COLO829 (cell line): ENCODE results near the gene RABL2A.
"Not testable (repeated sequence)": the region's sequence is repeated elsewhere in the genome, so short reads cannot be mapped to it uniquely, and the experiment has no call there.

Experiments used
- DNase-seq: peaks from one replicate; pipeline ENCODE4 v3.0.0; 2012; ENCODE audit warnings: low spot score

Gene RABL2A

DNA sequence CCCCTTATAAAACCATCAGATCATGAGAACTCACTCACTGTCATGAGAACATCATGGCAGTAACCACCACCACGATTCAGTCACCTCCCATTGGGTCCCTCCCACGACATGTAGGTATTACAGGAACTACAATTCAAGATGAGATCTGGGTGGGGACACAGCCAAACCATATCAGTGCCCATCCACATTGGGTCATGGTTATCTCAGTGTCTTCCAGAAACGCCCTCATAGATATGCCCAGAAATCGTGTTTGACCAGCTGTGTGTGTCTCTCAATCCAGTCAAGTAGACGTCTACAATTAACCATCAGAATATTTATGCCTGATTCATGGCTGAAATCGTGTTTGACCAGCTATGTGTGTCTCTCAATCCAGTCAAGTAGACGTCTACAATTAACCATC lies 17.2 kb upstream of the RABL2A start:
- not testable (repeated sequence) for DNase-seq

DNA sequence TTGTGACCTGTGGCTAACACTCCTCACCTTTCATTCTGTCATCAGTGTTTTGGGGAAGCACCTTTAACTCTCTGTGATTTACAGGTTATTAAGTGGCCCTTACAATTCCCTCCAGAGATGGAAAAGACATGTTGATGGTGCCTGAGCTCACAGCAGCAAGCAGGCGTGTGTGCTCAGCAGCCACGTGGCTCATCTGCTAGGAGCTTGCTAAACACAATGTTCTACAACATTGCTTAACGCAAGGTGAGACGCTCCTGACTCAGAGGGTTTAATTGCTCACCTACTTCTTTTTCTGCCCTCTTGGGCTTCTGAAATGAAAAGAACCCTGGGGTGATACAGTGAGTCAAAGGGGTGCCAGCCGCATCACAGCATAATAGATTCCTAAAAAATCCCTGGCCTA lies 6.1 kb upstream of the RABL2A start:
- not testable (repeated sequence) for DNase-seq

DNA sequence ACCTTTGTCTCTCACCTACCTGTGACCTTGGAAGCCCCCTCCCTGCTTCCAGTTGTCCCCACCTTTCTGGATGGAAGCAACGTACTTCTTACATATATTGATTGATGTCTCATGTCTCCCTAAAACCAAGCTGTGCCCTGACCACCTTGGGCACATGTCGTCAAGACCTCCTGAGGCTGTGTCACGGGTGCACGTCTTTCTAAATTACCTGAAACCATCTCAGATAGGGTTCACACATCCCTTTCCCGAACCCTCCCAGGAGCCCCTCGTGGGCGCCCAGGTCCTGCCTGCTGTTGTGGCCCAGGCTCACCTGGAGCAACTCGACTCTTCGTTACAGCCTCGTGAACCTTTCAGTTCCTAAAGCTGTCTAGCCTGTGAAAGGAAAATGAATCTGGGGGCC lies 1.2 kb upstream of the RABL2A start:
- not testable (repeated sequence) for DNase-seq

DNA sequence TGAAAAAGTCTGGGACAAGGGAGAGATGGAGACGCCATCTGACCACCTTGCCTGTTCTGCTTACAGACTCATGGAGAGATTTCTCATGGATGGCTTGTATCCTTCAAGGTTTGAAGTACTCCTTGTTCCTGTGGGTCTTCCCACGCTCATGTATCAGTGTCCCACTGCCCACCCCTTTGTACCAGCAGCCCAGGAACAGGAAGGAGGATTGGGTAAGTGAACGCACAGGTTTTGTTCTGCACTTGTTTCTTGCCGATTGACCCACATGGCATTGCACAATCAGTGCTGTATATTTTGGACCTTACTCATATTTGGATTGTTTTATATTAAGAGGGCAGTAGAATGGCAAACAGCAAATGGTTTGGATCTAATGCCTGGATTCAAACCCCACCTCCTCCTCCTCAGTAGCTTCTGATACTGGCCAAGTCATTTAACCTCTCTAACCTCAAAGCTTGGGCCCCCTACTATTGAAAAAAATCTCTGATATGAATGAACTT lies 5.8 kb downstream of the RABL2A start:
- not testable (repeated sequence) for DNase-seq

DNA sequence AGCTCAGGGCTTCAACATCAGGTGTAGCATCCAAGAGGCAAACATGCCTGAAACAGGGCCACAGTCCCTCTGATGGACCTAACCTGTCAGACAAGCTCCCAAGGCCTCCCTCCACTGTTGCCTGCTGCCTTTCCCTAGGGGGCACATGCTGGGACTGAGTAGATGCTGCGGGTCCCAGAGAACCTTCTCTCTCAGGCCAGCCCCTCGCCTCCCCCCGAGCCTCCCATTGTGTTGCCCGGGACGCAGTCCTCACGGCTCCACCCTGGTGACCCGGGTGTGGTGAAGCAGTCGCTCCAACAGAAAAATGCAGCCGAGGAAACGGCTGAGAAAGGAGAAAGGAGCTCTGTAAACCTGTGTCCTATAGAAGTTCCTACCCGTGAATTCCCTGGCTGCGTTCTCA lies 8.3 kb downstream of the RABL2A start:
- DNase-seq = not testable (repeated sequence)

DNA sequence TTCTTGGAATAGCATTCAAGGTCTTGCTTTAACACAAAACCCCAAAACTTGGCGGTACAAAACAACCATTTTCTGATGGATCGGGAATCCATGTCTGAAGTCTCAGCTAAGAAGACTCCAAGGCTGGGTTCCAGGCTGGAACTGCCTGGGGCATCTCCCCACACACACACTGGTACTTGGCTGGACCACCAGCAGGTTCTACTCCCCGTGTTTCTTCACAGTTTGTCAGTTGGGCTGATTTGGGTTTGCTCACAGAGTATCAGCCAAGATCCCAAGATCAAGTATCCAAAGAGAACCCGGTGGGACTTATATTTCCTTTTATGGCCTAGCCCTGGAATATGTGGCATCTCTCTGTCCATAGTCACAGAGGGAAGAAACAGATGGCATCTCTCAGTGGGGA lies 9.2 kb downstream of the RABL2A start:
- not testable (repeated sequence) for DNase-seq

DNA sequence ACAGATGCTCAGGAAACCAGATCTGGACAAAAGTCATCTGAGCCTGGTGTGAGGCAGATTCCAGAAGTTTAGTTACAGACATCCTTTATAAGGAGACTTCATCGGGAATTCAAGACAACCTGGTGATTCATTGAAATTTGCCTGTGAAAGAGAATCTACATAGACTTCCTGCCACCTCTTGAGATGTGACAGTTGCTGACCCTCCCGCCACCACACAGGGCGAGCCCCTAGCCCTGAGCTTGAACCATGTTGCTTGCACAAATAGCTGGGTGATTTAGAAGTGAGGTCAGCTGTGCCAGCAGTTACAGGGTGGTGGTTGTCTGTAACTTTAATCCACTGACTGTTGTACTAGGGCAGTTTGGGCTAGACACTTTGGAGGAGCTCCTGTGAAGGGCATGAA lies 11.0 kb downstream of the RABL2A start:
- DNase-seq = not testable (repeated sequence)

DNA sequence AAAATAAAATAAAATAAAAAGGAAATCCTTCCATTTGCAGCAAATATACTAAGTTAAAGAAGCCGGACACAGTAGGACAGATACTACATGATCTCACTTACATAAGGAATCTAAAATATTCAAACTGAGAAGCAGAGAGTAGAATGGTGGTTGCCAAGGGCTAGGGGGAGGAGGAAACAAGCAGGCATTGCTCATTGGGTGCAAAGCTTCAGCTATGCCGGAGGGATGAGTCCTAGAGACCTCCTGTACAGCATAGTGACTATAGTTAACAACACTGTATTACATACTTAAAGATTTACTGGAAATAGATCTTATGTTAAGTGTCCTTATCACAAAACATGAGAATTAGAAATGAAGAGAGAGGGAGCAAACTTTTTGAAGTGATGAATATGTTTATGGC lies 19.2 kb downstream of the RABL2A start:
- not testable (repeated sequence) for DNase-seq

DNA sequence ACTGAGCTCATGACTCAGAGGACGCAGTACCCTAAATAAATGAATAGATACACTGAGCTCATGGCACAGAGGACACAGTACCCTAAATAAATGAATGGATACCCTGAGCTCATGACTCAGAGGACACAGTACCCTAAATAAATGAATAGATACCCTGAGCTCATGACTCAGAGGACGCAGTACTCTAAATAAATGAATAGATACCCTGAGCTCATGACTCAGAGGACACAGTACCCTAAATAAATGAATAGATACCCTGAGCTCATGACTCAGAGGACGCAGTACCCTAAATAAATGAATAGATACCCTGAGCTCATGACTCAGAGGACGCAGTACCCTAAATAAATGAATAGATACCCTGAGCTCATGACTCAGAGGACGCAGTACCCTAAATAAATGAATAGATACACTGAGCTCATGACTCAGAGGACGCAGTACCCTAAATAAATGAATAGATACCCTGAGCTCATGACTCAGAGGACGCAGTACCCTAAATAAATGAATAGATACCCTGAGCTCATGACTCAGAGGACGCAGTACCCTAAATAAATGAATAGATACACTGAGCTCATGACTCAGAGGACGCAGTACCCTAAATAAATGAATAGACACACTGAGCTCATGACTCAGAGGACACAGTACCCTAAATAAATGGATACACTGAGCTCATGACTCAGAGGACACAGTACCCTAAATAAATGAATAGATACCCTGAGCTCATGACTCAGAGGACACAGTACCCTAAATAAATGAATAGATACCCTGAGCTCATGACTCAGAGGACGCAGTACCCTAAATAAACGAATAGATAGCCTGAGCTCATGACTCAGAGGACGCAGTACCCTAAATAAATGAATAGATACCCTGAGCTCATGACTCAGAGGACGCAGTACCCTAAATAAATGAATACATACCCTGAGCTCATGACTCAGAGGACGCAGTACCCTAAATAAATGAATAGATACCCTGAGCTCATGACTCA lies 24.1 kb downstream of the RABL2A start:
- not testable (repeated sequence) for DNase-seq

DNA sequence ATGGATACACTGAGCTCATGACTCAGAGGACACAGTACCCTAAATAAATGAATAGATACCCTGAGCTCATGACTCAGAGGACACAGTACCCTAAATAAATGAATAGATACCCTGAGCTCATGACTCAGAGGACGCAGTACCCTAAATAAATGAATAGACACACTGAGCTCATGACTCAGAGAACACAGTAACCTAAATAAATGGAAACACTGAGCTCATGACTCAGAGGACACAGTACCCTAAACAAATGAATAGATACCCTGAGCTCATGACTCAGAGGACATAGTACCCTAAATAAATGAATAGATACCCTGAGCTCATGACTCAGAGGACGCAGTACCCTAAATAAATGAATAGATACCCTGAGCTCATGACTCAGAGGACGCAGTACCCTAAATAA lies 25.5 kb downstream of the RABL2A start:
- DNase-seq = not testable (repeated sequence)

DNA sequence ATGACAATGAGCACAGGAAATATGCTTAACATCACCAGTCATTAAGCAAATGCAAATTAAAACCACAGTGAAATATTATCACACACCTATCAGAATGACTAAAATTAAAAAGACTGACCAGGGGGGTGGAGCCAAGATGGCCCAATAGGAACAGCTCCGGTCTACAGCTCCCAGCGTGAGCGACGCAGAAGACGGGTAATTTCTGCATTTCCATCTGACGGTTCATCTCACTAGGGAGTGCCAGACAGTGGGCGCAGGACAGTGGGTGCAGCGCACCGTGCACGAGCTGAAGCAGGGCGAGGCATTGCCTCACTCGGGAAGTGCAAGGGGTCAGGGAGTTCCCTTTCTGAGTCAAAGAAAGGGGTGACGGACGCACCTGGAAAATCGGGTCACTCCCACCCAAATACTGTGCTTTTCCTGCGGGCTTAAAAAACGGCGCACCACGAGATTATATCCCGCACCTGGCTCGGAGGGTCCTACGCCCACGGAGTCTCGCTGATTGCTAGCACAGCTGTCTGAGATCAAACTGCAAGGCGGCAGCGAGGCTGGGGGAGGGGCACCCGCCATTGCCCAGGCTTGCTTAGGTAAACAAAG lies 29.1 kb downstream of the RABL2A start:
- not testable (repeated sequence) for DNase-seq

DNA sequence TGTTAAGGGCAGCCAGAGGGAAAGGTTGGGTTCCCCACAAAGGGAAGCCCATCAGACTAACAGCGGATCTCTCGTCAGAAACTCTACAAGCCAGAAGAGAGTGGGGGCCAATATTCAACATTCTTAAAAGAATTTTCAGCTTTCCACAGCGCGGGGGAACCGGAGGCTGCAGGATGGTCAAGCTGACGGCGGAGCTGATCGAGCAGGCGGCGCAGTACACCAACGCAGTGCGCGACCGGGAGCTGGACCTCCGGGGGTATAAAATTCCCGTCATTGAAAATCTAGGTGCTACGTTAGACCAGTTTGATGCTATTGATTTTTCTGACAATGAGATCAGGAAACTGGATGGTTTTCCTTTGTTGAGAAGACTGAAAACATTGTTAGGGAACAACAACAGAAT lies 30.7 kb downstream of the RABL2A start:
- DNase-seq = not testable (repeated sequence)

DNA sequence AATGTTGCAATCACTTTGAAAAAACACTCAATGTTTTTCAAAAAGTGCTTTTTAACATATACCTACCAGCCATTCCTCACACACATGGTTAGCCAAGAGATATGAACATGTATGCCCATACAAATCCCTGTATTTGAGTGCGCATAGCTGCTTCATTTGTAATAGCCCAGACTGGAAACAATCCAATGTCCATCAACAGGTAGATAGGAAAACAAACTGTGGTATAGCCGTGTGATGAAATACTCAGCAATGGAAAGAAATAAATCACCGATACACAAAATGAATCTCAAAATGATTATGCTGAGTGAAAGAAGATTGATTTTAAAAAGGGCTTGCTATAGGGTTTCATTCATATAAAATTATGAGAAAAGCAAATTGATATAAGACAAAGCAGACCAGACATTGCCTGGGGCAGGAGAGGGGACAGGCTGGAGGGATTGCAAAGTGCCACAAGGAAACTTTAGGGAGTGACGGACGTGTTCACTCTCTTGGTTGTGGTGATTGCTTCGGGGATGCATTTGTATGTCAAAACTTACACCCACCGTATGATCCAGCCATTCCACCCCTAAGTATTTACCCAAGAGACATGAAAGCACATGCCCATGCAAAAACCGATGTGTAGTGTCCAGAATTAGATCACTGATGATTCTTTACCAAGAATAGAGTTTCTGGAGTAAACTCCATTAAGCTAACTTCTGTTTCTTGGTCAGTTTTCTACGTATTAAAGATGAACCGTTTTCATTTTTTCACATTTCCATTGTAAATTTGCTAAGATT lies 36.4 kb downstream of the RABL2A start:
- DNase-seq = not testable (repeated sequence)

DNA sequence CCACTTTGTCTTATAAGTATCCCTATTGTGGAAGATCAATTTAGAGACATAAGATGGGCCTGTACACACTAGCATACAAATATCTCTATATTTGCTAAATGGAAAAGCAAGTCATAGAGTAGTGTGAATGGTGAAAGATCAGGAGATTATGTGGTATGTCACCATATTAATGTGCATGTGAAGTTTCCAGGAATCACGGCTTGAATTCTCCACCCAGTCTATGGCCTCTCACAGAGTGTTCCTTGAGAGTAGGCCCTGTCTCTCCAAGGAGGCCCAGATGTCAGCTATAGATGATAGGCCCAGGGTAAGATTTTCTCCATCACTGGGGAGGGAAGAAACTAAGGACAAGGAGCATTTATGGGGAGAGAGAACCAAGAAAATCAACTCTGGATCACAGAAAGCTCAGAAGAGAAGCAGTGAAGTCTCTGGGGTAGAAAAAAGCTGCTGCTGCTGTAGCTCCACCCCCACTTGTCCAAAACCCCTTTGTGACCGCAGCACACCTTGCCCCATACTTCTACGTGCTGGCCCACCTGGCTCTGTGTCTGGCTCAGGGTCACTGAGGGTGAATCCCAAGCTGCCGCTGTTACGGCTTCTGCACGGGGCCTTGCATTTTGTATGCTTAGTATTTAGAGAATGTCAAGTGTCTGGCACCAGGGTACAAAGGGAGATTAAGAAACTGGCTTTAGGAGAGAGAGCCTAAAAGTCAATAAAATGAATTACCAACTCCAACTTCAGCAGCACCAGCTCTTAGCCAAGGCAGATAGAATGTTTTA lies 37.9 kb downstream of the RABL2A start:
- not testable (repeated sequence) for DNase-seq

DNA sequence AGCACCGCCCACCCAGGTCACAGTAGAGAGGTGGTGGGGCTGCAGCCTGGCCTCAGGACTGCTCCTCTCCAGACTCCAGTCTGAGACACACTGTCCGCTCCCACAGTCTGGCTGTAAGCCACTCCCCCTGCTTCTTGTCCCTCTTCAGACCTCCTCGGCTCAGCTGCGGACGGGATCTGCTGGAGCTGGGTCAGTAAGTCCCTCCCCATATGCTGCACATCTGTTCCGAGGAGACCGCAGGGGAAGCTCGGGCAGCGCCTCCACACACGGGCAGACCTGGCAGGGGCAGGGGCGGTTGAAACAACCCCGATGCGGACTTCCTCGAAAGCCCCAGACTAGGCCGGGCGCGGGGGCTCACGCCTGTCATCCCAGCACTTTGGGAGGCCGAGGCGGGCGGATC lies 41.9 kb downstream of the RABL2A start:
- not testable (repeated sequence) for DNase-seq

DNA sequence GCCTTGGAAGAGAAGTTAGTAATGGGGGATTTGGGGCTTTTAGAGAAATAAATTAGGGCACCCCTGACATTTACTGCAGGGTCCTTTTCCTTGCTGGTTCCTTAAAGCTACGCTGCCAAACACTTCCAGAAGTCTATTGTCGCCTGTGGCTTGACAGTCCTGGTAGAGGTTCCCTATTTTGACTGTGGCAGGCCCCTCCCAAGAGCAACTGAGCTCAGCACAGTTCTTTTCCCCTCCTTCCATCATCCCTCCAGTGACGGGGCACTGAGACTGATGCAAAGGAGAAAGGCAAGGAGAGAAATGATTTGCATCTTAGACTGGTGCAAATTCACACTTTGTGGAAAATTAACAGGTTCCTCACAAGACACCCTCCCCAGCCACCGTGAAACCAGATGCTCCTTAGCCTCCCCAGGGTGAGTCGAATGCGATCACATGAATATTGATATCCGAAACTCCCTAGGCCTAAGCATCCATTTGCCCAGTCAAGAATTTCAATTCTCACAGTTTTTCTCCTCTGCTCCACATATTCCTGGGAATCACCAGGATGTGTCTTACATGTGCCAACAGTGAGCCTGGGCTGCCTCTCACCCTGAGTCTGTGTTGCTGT lies 45.4 kb downstream of the RABL2A start:
- no peak for DNase-seq

DNA sequence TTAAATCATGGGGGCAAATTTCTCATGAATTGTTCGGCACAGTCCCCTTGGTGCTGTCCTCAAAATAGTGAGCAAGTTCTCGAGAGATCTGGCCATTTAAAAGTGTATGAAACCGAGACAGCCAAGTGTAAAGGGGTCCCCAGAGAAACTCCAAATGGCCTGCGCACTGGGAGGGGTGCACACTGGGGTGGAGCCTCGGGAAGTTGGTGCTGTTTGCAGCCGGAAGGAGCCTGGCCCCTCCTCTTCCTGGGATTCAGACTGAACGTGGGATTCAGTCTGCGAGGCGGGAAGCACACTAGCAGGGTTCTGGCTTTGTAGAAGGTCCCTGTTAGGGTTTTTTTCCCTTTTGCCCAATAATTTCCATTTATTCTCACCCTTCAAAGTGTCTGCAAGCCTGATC lies 48.8 kb downstream of the RABL2A start:
- DNase-seq = no peak

DNA sequence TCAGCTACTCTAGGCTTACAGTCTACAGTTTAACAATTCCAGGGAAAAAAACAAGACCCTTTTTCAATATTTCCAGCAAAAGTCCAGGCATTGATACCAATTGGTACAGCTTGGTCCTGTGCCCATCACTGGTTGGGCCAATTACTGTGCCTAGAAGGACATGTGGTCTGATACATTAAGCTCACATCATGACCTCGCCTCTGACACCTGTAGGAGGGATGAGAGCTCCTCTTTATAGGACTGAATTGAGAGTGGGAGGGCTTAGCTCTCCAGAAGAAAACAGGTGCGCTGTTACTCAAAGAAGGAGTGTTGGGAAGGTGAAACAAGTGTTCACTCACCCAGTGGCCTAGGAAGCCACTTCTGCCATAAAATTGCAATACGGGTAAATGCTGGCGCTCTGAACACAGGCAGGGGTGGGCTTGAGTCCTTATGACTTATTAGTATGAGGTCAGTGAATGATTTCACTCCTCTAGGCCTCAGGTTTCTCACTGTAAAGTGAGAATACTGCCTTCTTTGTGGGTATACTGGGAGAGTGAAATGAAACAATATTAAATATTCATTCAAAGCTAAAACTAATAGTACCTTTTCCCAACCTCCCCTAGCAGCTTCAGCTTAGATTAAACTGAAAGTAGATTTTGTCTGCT lies 49.7 kb downstream of the RABL2A start:
- no peak for DNase-seq

DNA sequence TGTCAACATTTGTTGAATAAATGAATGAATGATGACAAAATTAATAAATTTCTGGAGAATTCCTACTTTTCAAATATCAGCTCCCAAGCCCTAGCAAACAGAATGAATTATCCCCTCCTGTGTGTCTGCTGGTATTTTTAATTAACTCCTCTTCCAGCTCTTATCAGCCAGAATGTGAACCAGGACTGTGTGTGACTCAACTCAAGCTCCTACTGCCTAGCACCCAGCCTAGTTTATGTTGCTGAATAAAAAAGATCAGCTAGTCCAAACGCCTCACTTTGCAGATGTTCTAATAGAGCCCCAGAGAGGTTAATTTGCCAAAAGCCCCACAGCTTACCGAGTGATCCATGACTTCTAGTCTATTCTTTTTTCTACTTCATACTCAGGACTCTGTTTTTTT lies 50.3 kb downstream of the RABL2A start:
- DNase-seq = no peak

DNA sequence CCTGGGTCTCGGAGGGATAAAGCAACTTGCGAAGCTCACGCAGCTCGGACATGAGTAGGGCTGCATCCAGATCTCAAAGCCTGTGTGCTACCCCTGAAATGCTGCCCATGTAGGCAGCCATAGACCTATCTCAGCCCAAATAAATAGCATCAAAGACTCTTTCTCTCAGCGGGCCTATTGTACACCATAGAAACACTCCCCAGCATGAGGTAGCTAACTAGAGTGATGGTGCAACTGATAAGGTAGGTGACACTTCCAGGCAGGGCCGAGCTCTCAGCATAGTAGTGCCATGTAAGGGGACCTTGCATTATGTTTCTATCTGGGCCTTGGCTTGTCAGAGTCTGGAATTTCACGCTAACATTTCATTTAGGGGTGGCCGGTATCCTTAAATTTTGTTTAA lies 52.4 kb downstream of the RABL2A start:
- DNase-seq = no peak

DNA sequence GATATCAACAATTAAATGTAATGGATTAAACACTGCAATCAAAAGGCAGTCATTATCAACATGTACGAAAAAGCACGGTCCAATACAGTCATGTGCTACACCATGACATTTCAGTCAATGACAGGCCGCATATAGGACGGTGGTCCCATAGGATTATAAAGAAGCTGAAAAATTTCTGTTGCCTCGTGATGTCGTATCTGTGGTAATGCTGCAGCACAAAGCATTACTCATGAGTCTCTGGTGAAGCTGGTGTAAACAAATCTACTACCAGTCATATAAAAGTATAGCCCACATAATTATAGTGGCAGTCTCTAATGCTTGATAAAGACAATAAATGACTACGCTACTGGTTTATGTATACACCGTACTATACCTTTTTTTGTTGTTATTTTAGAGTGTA lies 58.4 kb downstream of the RABL2A start:
- no peak for DNase-seq
